VCaP (cell line): Measurements from ENCODE around the gene TRIM69.

Source experiments
- H3K27ac ChIP-seq: fragments of 450-650 bp; 2 replicates; pipeline ENCODE4 v1.5.1; 2017
- CTCF ChIP-seq: fragments of 450-650 bp; conservative IDR thresholded peaks from 2 replicates; pipeline ENCODE4 v1.5.1; 2017; ENCODE audit warnings: mild to moderate bottlenecking, moderate library complexity

Gene TRIM69

GRCh38 chr15:44705986-44706385 is 30.3 kb upstream of the TRIM69 start:
- no peak for TF ChIP-seq CTCF
- H3K27ac ChIP-seq = no peak overlapping the region

- TF ChIP-seq CTCF = no peak
- H3K27ac ChIP-seq = no peak overlapping the region
These were observed 29.9 kb upstream of the TRIM69 start for GRCh38 chr15:44706401-44706800.

- TF ChIP-seq CTCF = no peak
- H3K27ac ChIP-seq = no peak overlapping the region
These were observed 29.2 kb upstream of the TRIM69 start for GRCh38 chr15:44706946-44707636.

- peak overlapping the region; percentile 89 for H3K27ac ChIP-seq
- peak; percentile 43 for TF ChIP-seq CTCF
These were observed 25.9 kb upstream of the TRIM69 start for GRCh38 chr15:44710236-44711095.

GRCh38 chr15:44711096-44711742 is 25.1 kb upstream of the TRIM69 start, which contains the start of the genes B2M and PATL2:
B2M (plus strand) TSS chr15:44711517; CDS start chr15:44711547, 30 bp downstream.
PATL2 (minus strand) TSS chr15:44711323; CDS start chr15:44676490, 34,833 bp downstream.
- peak within 1 kb of the TSS; percentile 89 for H3K27ac ChIP-seq
- no peak for TF ChIP-seq CTCF

GRCh38 chr15:44711743-44712345 is 24.5 kb upstream of the TRIM69 start:
- TF ChIP-seq CTCF = no peak
- H3K27ac ChIP-seq = peak overlapping the region; percentile 89
